LNCaP clone FGC (cell line): ENCODE measurements around the gene MAP3K12.

Experiments
- DNase-seq: peaks from one replicate; pipeline ENCODE4 v3.0.0-alpha.2; 2011; ENCODE audit warnings: low read depth
- H3K4me3 ChIP-seq: 2 replicates; pipeline ENCODE4 v1.5.1; 2011; ENCODE audit warnings: mild to moderate bottlenecking, low read depth, low read length, control low read depth
- CTCF ChIP-seq: IDR thresholded peaks from 2 replicates; pipeline ENCODE4 v1.5.1; 2012; ENCODE audit warnings: mild to moderate bottlenecking; ENCODE audit not compliant: control insufficient read depth, insufficient read depth; ENCODE audit errors: extremely low read depth

Gene MAP3K12

GRCh38 chr12:53466640-53467039 is 32.6 kb downstream of the MAP3K12 start:
- no peak for DNase-seq
- TF ChIP-seq CTCF: no peak
- no peak overlapping the region for H3K4me3 ChIP-seq

DNA sequence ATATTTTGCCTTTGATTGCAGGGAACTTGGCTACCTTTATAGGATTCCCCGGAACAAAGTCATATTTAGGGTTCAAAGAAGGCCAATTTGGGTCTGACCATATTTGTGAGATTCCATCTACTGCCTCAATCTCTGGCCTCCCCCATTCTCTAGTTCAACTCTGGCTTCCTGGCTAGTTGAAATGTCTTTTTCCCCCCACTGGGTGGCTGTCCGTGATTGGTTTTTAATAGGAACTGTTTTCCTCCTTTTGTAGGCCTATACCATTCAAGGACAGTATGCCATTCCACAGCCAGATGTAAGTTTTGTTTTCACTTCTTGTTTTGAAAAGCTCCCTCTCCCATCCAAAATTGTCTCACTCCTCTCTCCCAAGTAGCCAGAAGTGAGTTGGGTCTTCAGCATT is 33.6 kb downstream of the MAP3K12 start:
- TF ChIP-seq CTCF: no peak
- no peak for DNase-seq
- no peak overlapping the region for H3K4me3 ChIP-seq

DNA sequence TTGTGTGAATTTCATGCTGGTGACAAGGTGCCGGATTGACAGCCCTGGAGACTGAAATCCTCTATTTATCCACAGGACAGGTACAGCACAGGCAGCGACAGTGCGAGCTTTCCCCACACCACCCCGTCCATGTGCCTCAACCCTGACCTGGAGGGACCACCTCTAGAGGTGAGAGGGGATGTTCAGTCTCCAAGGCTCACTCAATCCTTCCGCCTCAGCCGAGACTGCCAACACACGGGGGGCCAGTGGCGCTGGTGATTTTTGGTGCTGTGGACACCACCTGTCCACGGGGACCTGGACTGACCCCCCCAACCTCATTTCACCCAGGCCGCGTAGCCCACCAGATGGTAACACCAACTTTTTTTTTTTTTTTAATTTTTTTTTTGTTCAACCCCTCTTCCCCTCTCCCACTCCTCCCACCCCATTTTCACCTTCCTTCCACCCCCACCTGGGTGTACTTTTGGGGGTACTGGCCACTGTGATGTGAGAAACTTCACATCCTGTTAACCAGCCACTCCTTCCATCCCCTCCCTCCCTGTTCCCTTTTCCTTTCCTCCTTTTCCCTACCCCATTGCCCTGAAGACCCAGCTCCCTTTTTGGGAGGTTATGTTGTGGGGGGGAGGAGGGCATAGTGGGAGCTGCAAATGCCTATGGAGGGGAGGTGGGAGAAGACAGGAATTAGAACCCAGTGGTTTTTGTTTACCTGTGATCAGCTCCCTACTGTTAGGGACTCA is 34.4 kb downstream of the MAP3K12 start:
- no peak for DNase-seq
- no peak for TF ChIP-seq CTCF
- H3K4me3 ChIP-seq: no peak overlapping the region

DNA sequence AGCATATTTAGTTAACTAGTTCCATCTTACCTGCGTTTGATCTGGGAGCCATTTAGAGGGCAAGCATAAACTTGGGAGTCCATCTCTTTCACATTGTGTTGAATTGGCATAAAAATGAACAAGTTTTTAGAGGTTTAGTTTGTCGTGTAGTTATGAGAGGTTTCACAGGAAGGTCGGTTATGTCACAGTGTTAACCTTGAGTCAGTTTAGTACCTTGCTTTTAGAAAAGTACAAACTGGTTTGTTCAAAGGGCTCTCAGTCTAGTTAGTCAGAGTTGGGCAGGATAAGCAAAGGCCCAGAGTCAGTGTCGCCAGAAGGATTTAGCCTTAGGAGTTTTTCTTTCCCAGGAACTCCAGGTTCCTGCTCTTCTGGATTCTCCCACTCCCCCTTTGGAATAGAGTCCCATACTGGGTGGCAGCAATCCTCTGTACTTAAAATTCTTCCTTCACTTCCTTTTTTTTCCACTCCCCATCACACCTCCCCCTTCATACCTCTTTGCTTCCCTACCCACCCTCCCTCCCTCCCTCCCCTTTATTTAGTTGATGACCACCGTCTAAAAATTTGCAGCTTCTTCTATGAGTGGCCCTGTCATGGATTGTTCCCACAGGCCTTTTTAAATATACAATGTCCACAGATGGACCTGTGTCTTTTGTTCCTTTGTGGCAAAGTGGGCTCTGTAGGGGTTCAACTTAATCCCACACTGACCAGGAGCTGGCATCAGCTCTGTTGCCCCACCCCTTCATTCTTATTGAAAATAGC is 35.3 kb downstream of the MAP3K12 start:
- DNase-seq: no peak
- no peak for TF ChIP-seq CTCF
- H3K4me3 ChIP-seq: no peak overlapping the region

GRCh38 chr12:53462935-53463334 is 36.3 kb downstream of the MAP3K12 start:
- no peak overlapping the region for H3K4me3 ChIP-seq
- no peak for DNase-seq
- no peak for TF ChIP-seq CTCF

DNA sequence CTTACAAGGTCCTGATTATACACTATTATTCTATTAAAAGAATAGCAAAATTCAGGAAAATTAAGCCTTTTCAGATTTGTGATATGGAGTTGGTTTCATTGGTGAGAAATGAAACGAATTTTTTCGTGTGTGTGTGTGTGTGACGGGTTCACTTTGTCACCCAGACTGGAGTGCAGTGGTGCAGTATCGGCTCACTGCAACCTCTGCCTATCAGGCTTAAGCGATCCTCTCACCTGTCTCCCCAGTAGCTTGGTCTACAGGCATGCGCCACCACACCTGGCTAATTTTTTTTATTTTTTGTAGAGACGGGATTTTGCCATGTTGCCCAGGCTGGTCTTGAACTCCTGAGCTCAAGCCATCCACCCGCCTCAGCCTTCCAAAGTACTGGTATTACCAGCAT is 37.7 kb downstream of the MAP3K12 start:
- TF ChIP-seq CTCF: no peak
- no peak for DNase-seq
- H3K4me3 ChIP-seq: no peak overlapping the region
